NCI-H146 (cell line): ENCODE data around the gene PHACTR1.
"Not testable (repeated sequence)": the region's sequence is repeated elsewhere in the genome, so short reads cannot be mapped to it uniquely, and the experiment has no call there.

ENCODE experiments used
- DNase-seq: peaks from one replicate; lab custom pipeline; 2025; lab: John Stamatoyannopoulos, UW

The PHACTR1 gene

DNA sequence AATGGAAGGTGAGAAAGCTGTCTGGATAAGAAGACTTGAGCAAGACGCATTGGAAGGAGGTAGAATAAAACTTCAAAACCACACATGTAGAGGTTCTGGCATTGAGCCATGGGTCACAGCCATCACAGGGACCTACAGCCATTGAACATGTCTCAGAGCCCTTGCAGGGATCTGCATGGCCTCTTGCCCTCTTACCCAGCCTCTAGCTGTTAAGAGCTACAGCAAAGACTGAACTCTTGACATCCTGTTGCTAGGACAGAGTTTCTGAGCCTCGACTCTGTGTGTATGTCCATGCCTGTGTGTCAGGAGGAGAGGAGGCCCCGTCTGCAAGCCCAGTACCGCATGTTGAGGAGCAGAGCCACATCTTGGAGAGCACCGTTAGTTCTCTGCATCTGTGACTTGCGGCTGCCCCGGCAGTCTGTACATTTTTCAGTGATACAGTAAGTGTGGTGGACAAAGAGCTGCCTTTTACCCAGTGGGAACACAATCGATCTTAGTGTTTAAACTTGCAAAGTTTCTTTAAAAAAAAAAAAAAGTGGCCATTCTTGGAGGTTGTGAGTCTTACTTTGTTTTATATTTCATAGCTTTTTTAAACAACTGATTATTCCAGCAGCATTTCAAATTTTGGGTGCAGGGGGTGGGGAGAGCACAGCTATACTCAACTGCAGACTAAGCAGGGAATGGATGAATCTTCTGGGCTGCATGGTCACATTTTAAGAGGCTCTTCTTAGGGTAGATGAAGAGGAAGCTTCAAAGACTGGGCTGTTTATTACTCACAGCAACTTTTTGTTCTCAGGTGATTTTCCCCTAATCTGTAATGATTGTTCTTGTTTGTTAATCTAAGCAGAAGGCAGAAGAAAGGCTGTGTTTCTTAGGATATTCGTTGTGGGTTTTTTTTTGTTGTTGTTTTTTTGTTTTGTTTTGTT, 523.2 kb downstream of the PHACTR1 start:
- DNase-seq: no peak

DNA sequence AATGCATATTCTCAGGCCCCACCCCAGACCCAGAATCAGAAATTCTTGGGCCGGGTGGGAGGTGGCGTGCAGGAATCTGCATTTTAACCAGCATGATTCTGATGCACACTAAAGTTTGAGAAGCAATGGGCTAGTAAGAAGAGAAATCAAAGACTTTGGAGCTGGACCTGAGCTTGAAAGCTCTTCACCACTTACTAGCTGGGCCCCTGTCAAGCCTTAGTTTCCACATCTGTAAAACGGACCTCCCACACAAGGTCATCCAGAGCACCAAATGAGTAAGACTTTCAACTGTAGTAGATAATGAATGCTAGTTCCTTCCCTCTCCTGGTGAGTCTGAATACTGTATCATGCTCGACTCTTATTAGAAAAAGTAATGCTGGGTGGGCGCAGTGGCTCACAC, 524.8 kb downstream of the PHACTR1 start:
- no peak for DNase-seq

DNA sequence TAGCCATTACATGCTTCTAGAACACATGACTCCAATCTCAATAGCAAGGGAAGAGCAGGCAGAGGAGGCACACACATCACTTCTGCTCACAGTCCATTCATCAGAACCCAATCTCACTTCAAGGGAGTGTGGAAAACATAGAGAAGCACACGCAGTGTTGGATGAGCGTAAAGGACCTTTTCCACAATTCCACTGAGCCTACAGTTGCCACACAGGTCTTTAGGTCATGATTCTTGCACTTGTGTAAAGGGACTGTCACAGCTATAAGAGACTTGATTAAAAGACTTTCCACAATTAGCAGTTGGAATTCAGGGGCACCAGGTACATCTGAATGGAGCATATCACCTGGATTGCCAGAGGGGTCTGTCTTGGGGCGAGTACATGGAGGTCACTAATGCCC, 525.6 kb downstream of the PHACTR1 start:
- no peak for DNase-seq

DNA sequence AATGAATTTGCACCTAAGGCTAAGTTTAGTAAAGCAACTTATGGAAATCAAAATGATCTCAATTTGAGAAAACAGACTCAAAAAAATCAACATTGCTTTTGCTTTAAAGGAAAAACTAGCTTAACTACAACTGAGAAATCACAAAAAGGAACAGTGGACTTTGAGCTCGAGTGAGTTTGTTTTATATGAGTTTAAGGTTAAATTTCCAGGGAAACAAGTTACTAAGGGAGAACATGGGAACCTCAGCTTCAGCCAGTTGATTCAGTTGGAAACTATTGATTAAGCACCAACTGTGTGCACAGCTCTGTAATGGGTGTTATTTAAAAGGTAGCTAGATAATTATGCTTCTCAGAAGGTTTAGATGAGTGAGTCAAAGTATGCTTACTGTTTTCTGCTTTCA, 526.0 kb downstream of the PHACTR1 start:
- no peak for DNase-seq

DNA sequence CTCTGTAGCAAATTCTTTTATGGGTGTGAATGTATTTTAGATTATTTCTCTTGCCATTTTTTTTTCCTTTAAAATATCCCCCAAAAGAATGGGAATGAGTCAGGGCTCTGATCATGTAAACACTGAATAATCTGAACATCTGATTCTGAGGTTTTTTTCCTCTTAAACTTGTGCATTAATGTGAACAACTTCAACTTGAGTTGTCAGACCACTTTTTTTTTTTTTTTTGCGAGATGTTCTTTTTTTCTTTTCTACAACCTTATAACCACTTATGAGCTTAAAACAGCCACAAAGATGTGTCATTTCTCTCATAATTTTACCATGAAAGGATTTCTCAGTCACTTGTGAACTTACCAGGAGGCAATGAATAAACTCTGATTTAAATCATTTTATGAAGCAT, 526.5 kb downstream of the PHACTR1 start:
- DNase-seq: no peak

DNA sequence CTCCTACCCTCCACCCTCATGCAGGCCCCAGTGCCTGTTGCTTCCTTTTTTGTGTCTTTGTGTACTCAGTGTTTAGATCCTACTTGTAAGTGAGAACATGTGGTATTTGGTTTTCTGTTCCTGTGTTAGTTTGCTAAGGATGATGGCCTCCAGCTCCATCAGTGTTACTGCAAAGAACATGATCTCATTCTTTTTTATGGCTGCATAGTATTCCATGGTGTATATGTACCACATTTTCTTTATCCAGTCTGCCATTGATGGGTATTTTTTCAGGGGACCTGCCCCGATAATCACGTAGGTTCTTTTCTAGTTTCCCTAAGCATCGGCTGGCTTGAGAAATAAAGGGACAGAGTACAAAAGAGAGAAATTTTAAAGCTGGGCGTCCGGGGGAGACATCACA, 527.2 kb downstream of the PHACTR1 start:
- DNase-seq: not testable (repeated sequence)

- no peak for DNase-seq
Observed at GRCh38 chr6:13247627-13248026, 531.1 kb downstream of the PHACTR1 start.

DNA sequence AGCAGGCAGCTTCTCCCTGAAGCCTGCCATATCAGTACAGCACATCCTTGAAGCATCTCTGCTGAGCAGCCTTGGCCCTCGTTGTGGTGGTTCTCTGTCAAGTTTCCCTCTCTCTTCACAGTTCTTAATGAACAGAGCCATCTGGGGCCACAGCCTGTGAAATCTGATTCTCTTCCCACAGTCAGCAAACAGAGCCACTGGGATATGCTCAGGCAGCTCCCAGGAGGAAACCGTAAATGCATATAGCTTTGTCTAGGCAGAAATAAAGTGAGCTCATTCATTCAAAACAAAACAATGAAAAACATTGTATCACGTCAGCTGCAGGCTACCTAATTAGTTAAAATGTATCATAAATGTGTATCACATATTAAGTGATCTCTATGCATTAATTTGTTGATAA, 531.5 kb downstream of the PHACTR1 start:
- peak; percentile 43 for DNase-seq

GRCh38 chr6:13248584-13248985, 532.0 kb downstream of the PHACTR1 start:
- DNase-seq: no peak

GRCh38 chr6:13248994-13249393, 532.4 kb downstream of the PHACTR1 start:
- no peak for DNase-seq

- no peak for DNase-seq
Observed at GRCh38 chr6:13249817-13250216, 533.2 kb downstream of the PHACTR1 start.

GRCh38 chr6:13250703-13251102, 534.1 kb downstream of the PHACTR1 start:
- no peak for DNase-seq

- DNase-seq: peak; percentile 49
Observed at GRCh38 chr6:13251242-13251641, 534.7 kb downstream of the PHACTR1 start.

GRCh38 chr6:13252790-13253189, 536.2 kb downstream of the PHACTR1 start:
- no peak for DNase-seq

- no peak for DNase-seq
Observed at GRCh38 chr6:13253272-13253671, 536.7 kb downstream of the PHACTR1 start.

DNA sequence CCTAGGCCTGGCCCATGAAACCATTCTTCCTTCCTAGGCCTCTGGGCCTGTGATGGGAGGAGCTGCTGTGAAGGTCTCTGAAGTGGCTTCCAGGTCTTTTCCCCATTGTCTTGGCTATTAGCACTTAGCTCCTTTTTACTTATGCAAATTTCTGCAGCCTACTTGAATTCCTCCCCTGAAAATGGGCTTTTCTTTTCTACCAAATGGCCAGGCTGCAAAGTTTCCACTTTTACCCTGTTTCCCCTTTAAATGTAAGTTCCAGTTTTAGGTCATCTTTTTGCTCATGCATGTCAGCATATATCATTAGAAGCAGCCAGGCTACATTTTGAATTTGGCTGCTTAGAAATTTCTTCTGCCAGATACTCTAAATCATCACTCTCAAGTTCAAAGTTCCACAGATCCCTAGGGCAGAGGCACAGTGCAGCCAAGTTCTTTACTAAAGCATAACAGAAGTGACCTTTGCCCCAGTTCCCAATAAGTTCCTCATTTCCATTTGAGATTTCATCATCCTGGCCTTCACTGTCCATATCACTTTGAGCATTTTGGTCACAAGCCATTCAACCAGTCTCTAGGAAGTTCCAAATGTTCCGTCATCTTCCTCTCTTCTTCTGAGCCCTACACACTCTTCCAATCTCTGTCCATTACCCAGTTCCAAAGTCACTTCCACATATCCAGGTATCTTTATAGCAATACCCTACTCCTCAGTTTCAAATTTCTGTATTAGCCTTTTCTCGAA, 539.9 kb downstream of the PHACTR1 start:
- no peak for DNase-seq

- DNase-seq: no peak
Observed at GRCh38 chr6:13259393-13259792, 542.8 kb downstream of the PHACTR1 start.

GRCh38 chr6:13260101-13260598, 543.6 kb downstream of the PHACTR1 start:
- DNase-seq: no peak

GRCh38 chr6:13260831-13261230, 544.3 kb downstream of the PHACTR1 start:
- no peak for DNase-seq

- DNase-seq: no peak
Observed at GRCh38 chr6:13261464-13261994, 545.0 kb downstream of the PHACTR1 start.

DNA sequence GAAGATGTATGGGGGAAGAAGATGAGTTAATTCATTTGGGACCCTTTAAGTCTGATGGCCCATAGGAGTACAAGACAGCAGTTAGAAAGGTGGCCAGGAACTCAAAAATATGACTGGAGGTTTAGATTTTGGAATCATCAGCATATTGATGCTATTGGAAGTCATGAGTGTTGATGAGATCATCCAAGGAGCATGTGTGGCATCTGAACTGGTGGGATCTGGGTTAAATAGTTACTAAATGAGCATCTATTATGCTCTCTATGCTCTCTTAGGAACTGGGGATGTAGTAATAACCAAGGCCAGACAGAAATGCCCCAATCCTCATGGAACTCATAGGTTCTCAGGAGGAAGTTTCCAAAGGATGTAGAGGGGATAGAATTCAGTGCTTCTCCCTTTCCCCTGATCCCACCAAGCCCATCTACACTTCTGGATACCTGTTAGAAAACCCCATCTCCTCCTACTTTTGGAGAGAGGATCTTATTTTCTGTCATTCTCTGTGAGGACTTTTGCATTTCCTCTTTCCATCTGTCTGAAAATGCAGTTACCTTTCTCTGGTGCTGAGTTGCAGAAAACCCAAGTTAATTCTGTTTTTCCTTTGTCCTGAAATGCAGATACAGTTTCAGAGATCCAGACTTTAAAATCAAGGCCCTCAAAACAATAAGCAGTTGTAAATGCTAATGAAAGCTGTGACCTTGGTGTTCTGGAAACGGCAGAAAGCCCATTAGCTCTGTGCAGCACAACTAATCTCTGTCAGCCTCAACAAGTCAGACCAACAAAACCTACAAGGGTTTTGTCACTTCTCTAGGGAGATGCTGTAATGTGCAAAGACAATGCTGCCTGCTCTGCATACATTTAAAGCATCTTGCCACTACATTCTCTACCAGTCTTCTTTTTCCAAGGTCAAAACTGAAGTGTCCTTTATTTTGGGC, 546.0 kb downstream of the PHACTR1 start:
- no peak for DNase-seq

GRCh38 chr6:13263669-13264068, 547.1 kb downstream of the PHACTR1 start:
- DNase-seq: no peak
